ENCODE results near the gene LONP1. TPM values are rescaled to one million over a fixed set of nuclear protein-coding genes. Genes with fewer than 3 reads are reported as not detected.

Gene LONP1
- polyA plus RNA-seq, 1 donor from 2014 or later = 43.1 TPM

DNA sequence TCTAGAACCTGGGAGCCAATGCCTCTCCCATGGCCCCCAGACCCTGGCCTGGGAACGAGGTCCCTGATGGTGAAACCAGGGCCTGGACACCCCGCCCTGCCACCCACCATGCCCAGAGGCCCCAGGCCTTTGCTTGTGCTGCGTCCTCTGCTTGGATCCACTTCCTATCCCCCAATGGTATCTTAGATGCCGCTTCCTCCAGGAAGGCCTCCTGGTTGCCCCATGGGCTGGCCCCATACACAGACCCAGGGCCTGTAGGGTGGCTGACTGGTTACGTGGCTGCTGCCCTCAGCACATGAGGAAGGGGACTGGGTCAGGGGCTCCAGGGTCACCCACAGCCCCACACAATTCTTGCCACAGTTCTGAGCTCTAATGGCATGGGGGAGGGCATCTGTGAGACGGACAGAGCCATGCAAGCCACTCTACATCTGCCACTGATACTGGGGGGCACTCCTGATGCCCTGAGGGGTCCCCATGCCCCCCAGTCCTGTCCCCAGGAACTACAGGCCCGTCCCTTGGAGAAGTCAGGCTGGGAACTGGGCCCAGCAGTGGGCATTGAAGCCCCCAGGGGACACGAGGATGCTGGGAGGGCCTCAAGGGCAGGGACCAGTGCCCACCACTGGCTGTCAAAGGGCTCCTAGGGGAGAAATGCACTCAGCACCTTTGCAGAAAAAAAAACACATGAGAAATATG lies 24.8 kb downstream of the LONP1 start:
- H3F3A ChIP-seq (ENCODE audit: insufficient read depth, low read length, poor library complexity, severe bottlenecking) = no peaks in the 10 kb centered on the region
- no peak overlapping the region for H3K4me2 ChIP-seq (ENCODE audit: low read length)
- no peak overlapping the region for H3K27ac ChIP-seq (ENCODE audit: low read length)
- peaks cover 15% of the 10 kb centered on the region for H3K79me2 ChIP-seq (replicated peaks; ENCODE audit: insufficient read depth, low read length)
- H3K4me3 ChIP-seq (ENCODE audit: low read length) = no peak overlapping the region
- H3K9me2 ChIP-seq (ENCODE audit: insufficient read depth, low read length) = no peaks in the 10 kb centered on the region
- no peak overlapping the region for H2AFZ ChIP-seq (ENCODE audit: low read depth, low read length)
- H3K9ac ChIP-seq (ENCODE audit: low read length) = no peak overlapping the region
- H4K20me1 ChIP-seq (ENCODE audit: insufficient read depth) = peaks cover 11% of the 10 kb centered on the region
- H3K36me3 ChIP-seq (ENCODE audit: insufficient read depth, low read length) = no peaks in the 10 kb centered on the region
- TF ChIP-seq, protein P1, sequence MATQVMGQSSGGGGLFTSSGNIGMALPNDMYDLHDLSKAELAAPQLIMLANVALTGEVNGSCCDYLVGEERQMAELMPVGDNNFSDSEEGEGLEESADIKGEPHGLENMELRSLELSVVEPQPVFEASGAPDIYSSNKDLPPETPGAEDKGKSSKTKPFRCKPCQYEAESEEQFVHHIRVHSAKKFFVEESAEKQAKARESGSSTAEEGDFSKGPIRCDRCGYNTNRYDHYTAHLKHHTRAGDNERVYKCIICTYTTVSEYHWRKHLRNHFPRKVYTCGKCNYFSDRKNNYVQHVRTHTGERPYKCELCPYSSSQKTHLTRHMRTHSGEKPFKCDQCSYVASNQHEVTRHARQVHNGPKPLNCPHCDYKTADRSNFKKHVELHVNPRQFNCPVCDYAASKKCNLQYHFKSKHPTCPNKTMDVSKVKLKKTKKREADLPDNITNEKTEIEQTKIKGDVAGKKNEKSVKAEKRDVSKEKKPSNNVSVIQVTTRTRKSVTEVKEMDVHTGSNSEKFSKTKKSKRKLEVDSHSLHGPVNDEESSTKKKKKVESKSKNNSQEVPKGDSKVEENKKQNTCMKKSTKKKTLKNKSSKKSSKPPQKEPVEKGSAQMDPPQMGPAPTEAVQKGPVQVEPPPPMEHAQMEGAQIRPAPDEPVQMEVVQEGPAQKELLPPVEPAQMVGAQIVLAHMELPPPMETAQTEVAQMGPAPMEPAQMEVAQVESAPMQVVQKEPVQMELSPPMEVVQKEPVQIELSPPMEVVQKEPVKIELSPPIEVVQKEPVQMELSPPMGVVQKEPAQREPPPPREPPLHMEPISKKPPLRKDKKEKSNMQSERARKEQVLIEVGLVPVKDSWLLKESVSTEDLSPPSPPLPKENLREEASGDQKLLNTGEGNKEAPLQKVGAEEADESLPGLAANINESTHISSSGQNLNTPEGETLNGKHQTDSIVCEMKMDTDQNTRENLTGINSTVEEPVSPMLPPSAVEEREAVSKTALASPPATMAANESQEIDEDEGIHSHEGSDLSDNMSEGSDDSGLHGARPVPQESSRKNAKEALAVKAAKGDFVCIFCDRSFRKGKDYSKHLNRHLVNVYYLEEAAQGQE (IDR thresholded peaks at IDR 0.05; ENCODE audit: borderline replicate concordance) = no peak
- TF ChIP-seq, protein P2, sequence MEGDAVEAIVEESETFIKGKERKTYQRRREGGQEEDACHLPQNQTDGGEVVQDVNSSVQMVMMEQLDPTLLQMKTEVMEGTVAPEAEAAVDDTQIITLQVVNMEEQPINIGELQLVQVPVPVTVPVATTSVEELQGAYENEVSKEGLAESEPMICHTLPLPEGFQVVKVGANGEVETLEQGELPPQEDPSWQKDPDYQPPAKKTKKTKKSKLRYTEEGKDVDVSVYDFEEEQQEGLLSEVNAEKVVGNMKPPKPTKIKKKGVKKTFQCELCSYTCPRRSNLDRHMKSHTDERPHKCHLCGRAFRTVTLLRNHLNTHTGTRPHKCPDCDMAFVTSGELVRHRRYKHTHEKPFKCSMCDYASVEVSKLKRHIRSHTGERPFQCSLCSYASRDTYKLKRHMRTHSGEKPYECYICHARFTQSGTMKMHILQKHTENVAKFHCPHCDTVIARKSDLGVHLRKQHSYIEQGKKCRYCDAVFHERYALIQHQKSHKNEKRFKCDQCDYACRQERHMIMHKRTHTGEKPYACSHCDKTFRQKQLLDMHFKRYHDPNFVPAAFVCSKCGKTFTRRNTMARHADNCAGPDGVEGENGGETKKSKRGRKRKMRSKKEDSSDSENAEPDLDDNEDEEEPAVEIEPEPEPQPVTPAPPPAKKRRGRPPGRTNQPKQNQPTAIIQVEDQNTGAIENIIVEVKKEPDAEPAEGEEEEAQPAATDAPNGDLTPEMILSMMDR (IDR thresholded peaks at IDR 0.05; ENCODE audit: poor library complexity, severe bottlenecking) = no peak
- no peak for TF ChIP-seq EZH2 (IDR thresholded peaks at IDR 0.05; ENCODE audit: borderline replicate concordance, insufficient read depth, low read length, poor library complexity, severe bottlenecking)
- H3K9me3 ChIP-seq (ENCODE audit: low read length) = no peaks in the 10 kb centered on the region
- H3K27me3 ChIP-seq (ENCODE audit: insufficient read depth, low read depth, low read length) = no peaks in the 10 kb centered on the region

DNA sequence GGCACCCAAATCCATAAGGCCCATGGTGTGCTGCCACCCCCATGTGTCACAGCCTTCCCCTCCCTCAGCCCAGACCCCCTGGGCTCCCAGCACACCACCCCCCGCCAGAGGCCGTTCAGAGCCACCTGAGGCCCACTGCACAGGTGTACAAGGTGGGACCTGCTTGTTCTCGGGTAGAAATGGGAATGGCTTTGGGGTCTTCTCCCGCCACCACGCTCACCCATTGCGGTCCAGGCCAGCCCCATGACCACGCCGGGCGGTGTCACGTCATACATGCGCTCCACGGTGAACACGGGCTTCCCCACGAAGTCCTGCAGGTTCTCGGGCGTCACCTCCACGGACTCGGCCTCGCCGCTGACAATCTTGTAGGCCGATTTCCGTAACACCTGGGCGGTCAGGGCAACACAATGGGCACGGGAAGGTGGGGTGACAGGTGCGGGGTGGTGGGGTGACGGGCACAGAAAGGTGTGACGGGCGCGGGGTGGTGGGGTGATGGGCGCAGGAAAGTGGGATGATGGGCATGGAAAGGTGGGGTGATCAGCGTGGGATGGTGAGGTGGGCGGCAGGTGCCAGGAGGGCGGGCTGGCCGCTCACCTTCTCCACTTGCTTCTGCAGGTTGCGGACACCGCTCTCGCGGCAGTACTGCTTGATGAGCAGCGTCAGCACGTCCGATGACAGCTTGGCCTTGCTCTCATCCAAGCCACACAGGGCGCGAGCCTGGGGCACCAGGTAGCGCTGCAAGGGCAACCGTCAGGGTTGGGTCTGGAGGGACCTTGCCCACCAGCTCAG lies 25.6 kb downstream of the LONP1 start:
- TF ChIP-seq POLR2AphosphoS5 (IDR thresholded peaks at IDR 0.05) = no peak
- TF ChIP-seq MXI1 (conservative IDR thresholded peaks at IDR 0.05; ENCODE audit: poor library complexity, severe bottlenecking) = no peak
- no peak for TF ChIP-seq TAF1 (IDR thresholded peaks at IDR 0.05; ENCODE audit: low read depth)
- no peak for TF ChIP-seq RAD21 (conservative IDR thresholded peaks at IDR 0.05)
- TF ChIP-seq, protein P1 (IDR thresholded peaks at IDR 0.05; ENCODE audit: borderline replicate concordance) = no peak
- TF ChIP-seq EP300 (conservative IDR thresholded peaks at IDR 0.05; ENCODE audit: poor library complexity, severe bottlenecking) = no peak
- no peak for TF ChIP-seq EZH2 (IDR thresholded peaks at IDR 0.05; ENCODE audit: borderline replicate concordance, insufficient read depth, low read length, poor library complexity, severe bottlenecking)
- TF ChIP-seq SMC3 (conservative IDR thresholded peaks at IDR 0.05; ENCODE audit: poor library complexity) = no peak
- TF ChIP-seq, protein P2 (IDR thresholded peaks at IDR 0.05; ENCODE audit: poor library complexity, severe bottlenecking) = no peak
- Histone ChIP-seq H3K4me3 (ENCODE audit: low read length) (no peak overlapping the region), H3K27me3 (ENCODE audit: insufficient read depth, low read depth, low read length) (no peaks in the 10 kb centered on the region), H3F3A (ENCODE audit: insufficient read depth, low read length, poor library complexity, severe bottlenecking) (no peaks in the 10 kb centered on the region), H3K4me2 (ENCODE audit: low read length) (no peak overlapping the region), H4K20me1 (ENCODE audit: insufficient read depth) (peaks cover 11% of the 10 kb centered on the region), H3K27ac (ENCODE audit: low read length) (no peak overlapping the region), H3K79me2 (replicated peaks; ENCODE audit: insufficient read depth, low read length) (peaks cover 15% of the 10 kb centered on the region), H2AFZ (ENCODE audit: low read depth, low read length) (no peak overlapping the region), H3K9me3 (ENCODE audit: low read length) (no peaks in the 10 kb centered on the region), H3K9me2 (ENCODE audit: insufficient read depth, low read length) (no peaks in the 10 kb centered on the region), H3K36me3 (ENCODE audit: insufficient read depth, low read length) (no peaks in the 10 kb centered on the region), H3K9ac (ENCODE audit: low read length) (no peak overlapping the region)
